ENCODE measurements around the gene NFIX.

GRCh38 chr19:13025819-13026456 is 30.7 kb downstream of the NFIX start:
- TF ChIP-seq GATA2 (IDR thresholded peaks at IDR 0.05; ENCODE audit: low read depth, low read length) (no peak), GATA3 (IDR thresholded peaks at IDR 0.05; ENCODE audit: low read depth, low read length) (no peak)
